Measurements from ENCODE around the gene CNTNAP5.

- no peak for TF ChIP-seq CTCF (conservative IDR thresholded peaks at IDR 0.05; ENCODE audit: low read depth, low read length)
- TF ChIP-seq EZH2 (IDR thresholded peaks at IDR 0.05; ENCODE audit: borderline replicate concordance, low read depth, low read length, poor library complexity, severe bottlenecking) = no peak
These were observed 314.6 kb downstream of the CNTNAP5 start for GRCh38 chr2:124339709-124340108.
